Left forelimb (tissue), 1 donor: ENCODE measurements around the gene KRTAP9-3.
"Not testable (repeated sequence)": the region's sequence is repeated elsewhere in the genome, so short reads cannot be mapped to it uniquely, and the experiment has no call there.

Experiments
- DNase-seq: peaks from one replicate; pipeline ENCODE4 v3.0.0-alpha.2; 2018; ENCODE audit warnings: low spot score

KRTAP9-3 gene

DNA sequence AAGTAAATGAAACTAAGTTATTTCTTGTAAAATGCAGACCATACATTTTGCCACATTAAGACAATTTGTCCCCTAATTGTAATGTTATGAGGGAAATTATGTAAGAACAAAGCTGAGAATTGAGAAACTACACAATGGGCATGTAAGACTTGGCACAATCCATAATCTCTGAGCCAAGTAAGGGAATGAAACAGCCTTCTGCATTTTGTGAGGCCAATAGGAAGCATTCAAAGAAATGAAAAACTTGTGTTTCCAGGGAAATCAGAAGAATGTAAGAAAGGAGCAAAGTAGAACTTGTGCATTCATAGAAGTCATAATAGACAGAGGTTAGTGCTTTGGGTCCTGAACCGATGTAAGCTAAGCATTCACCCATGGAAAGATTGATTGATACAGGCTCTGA lies 19.0 kb downstream of the KRTAP9-3 start:
- no peak for DNase-seq

DNA sequence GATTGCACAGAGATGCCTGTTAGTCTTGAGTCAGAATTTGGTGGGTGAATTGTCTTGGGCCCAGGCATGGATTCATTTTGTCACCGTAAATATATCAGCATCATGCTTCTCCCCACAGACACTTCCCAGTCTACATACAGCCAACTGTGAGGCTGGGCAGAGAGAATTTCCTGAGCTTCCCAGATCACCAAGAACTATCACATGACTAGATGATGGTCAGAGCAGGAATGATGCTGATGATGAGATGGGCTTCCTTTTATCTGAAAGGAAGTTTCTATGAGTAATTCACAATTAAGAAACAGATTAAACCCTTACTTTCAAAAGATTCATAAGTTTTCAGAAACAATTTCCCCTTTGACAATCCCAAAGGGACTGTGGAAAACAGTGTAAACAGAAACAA lies 22.6 kb downstream of the KRTAP9-3 start:
- no peak for DNase-seq

DNA sequence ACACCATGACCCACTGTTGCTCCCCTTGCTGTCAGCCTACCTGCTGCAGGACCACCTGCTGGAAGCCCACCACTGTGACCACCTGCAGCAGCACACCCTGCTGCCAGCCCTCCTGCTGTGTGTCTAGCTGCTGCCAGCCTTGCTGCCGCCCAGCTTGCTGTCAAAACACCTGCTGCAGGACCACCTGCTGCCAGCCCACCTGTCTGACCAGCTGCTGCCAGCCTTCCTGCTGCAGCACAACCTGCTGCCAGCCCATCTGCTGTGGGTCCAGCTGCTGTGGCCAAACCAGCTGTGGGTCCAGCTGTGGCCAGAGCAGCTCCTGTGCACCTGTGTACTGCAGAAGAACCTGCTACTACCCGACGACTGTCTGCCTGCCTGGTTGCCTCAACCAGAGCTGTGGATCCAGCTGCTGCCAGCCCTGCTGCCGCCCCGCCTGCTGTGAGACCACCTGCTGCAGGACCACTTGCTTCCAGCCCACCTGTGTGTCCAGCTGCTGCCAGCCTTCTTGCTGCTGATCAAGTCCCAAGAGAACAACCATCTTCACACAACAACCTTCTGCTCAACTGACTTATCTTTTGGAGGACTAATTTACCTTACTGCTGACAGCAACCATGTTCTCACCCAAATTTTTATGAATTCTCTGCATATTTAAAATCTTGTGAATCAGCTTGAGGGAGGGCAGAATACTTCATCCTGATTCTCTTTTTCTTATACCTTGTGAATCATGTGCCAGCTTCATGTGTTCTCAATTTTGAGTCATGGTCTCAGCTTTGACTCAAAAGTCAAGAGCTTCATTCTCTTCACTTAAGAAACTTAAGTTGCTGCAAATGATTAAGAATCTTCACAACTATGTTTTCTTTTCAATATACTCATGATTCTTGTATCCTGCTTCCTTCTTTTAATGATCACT lies 23.4 kb downstream of the KRTAP9-3 start, which contains the start of gene KRTAP9-9:
KRTAP9-9 (plus strand) TSS at position 4 of the 910 bp plus-strand sequence.
- DNase-seq, result not testable (repeated sequence)

DNA sequence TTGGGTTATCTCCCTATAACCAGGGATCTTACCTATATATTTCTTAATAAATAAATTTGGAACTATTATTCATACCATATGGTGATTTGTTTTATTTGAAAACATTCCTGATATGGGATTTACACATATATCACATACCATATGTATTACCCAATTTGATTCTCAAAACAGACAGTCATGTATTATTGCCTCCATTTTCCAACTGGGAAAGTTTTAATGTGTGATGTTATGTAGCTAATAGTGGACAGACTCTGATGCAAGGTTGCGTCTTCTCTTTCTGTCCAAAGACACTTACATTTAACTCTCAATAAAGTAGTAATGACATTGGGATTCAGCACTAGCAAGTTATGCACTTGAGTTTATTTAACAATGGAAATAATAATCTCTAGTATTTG lies 24.0 kb downstream of the KRTAP9-3 start:
- DNase-seq, result no peak

DNA sequence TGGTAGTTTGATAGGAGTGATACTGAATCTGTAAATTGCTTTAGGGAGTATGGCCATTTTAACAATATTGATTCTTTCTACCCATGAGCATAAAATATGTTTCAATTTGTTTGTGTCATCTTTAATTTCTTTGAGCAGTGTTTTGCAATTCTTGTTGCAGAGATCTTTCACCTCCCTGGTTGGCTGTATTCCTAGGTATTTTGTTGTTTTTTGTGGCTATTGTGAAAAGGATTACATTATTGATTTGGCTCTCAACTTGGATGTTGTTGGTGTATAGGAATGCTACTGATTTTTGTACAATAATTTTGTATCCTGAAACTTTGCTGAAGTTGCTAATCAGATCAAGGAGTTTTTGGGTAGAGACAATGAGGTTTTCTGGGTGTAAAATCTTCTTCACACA lies 26.2 kb downstream of the KRTAP9-3 start:
- DNase-seq, result no peak

DNA sequence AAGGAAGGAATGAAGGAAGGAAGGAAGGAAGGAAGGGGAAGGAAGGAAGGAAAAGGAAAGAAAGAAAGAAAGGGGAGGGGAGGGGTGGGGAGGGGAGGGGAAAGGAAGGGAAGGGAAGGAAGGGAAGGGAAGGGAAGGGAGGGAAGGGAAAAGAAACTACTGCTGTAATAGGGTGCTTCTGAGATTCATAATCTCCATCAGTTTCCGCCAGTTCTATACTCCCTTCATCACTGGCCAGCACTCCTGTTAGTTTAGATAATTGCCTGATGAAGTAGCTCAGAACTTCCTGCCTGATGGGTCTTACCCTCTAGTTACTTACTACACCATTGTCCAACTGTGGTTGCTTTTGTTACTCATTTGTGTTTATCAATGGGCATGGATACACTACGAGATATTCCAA lies 31.0 kb downstream of the KRTAP9-3 start:
- no peak for DNase-seq

DNA sequence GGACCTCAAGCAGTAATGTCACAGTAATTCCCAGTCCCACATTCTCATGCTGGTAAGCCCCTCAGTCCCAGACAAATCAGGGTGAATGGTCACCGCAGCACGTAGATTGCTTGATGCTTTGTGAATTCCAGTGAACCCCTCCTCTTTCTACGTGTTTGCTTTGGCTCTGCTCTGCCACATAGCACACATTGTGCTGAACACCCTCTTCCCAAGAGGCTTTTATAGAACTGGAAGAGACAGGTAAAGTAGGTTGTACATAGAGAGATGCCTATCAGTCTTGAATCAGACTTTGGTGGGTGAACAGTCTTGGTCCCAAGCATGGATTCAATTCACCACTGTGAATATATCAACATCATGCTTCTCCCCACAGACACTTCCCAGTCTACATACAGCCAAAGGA lies 32.4 kb downstream of the KRTAP9-3 start:
- DNase-seq, result no peak

DNA sequence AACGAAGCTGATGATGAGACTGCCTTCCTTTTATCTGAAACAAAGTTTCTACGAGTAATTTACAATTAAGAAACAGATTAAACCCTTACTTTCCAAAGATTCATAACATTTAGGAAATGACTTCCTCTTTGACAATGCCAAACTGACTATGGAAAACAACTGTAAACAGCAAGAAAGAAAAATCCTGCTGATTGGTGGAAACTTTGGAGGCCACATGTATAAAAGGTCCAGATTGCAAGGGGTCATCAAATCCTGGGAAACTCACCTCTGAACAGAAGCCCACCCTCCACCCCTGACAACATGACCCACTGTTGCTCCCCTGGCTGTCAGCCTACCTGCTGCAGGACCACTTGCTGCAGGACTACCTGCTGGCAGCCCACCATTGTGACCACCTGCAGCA lies 32.8 kb downstream of the KRTAP9-3 start, which contains the start of gene KRTAP9-6:
KRTAP9-6 (plus strand) TSS at position 301 of the 400 bp plus-strand sequence; CDS start at position 301, 0 bp downstream.
- DNase-seq, result no peak

DNA sequence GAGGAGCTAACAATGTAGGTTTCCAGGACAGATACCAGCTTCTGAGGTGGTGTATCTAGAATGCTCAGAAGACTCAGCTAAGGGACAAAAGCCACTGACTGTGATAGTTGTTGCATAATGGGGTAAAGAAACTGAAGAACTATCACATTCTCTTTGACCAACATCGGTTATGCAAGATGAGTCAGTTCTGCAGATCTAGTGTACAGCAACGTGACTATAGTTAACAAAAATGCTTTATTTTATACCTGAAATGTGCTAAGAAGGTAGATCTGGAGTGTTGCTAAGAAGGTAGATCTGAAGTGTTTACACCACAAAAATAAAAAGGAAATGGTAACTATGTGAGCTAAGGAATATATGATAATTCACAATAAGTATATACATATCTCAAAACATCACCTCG lies 35.5 kb downstream of the KRTAP9-3 start:
- DNase-seq, result no peak

DNA sequence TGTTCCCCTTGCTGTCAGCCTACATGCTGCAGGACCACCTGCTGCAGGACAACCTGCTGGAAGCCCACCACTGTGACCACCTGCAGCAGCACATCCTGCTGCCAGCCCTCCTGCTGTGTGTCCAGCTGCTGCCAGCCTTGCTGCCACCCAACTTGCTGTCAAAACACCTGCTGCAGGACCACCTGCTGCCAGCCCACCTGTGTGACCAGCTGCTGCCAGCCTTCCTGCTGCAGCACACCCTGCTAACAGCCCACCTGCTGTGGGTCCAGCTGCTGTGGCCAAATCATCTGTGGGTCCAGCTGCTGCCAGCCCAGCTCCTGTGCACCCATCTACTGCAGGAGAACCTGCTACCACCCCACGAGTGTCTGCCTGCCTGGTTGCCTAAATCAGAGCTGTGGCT lies 39.1 kb downstream of the KRTAP9-3 start:
- DNase-seq, result not testable (repeated sequence)

DNA sequence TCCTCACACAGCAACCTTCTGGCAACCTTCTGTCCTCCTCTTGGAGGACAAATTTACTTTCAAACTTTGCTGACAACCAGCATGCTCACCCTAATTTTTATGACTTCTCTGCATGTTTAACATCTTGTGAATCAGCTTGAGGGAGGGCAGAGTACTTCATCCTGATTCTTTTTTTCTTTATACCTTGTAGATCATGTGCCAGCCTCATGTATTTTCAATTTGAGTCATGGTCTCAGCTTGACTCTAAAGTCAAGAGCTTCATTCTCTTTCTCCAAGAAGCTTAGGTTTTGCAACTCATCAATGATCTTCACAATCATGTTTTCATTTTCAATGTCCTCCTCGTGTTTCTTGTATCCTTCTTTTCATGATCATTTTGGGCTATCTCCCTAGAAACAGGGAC lies 39.6 kb downstream of the KRTAP9-3 start:
- no peak for DNase-seq

DNA sequence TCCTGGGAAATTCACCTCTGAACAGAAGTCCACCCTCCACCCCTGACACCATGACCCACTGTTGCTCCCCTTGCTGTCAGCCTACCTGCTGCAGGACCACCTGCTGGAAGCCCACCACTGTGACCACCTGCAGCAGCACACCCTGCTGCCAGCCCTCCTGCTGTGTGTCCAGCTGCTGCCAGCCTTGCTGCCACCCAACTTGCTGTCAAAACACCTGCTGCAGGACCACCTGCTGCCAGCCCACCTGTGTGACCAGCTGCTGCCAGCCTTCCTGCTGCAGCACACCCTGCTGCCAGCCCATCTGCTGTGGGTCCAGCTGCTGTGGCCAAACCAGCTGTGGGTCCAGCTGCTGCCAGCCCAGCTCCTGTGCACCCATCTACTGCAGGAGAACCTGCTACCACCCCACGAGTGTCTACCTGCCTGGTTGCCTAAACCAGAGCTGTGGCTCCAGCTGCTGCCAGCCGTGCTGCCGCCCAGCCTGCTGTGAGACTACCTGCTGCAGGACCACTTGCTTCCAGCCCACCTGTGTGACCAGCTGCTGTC lies 43.5 kb downstream of the KRTAP9-3 start, which contains the start of gene KRTAP9-7:
KRTAP9-7 (plus strand) TSS at position 51 of the 543 bp plus-strand sequence; CDS start at position 51, 0 bp downstream.
- not testable (repeated sequence) for DNase-seq

DNA sequence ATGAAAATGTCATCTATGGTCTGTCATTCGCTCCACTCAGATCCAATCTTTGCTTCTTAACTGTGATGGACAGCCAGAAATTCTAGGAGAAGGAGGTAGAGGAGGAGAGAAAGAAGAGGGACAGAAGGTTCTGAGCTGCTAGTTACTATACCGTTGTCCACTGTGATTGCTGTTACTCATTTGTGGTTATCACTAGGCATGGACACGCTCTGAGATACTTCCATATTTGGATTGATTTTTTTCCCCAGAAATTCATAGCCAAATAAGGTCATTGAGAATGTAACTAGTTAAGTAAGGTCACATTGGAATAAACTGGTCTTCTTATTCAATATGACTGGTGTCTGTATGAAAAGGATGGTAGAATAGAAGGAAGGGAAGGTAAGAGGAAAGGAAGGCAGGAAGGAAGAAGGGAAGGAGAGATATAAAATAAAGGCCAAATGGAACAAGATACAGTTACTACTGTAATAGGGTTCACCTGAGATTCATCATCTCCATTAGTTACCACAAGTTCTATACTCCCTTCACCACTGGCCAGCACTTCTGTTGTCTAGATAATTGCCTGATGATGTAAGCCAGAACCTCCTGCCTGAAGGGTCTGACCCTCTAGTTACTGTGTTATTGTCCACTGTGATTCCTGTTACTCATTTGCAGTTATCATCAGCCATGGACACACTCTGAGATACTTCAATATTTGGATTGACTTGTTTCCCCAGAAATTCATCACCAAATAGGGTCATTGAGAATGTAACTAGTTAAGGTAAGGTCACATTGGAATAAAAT lies 46.1 kb downstream of the KRTAP9-3 start:
- DNase-seq, result no peak
